PC-9 (cell line): ENCODE measurements around the gene TEAD3. TPM values are rescaled to one million over a fixed set of nuclear protein-coding genes. Genes with fewer than 3 reads are reported as not detected.
"Not testable (repeated sequence)": the region's sequence is repeated elsewhere in the genome, so short reads cannot be mapped to it uniquely, and the experiment has no call there.

Experiments used
- BruUV-seq: library from RNA; stranded (reverse); fragments of 400-500 nt; replicated peaks from 2 replicates; lab custom pipeline; 2021; lab: Mats Ljungman, UMichigan
- CTCF ChIA-PET: fragments of 300-600 bp; sonication (Branson Sonifier 250); formaldehyde crosslinking; loops from one replicate; lab custom pipeline; 2022; ENCODE audit warnings: antibody characterized with exemption; lab: Charles Lee
- POLR2A ChIA-PET: fragments of 300-600 bp; sonication (Branson Sonifier 250); formaldehyde crosslinking; loops from one replicate; lab custom pipeline; 2022; ENCODE audit warnings: antibody characterized with exemption; ENCODE audit not compliant: unreplicated experiment; lab: Charles Lee
- DNase-seq, 2 experiments: peaks; one replicate each; pipeline versions ENCODE4 v3.0.0 to v3.0.0-alpha.2; 2015 to 2022; ENCODE audit warnings: mixed read lengths in 1 of 2
- H2AFZ ChIP-seq: fragments of 200-600 bp; sonication (generic); 2 replicates; pipeline ENCODE4 v1.8.1; 2017; ENCODE audit warnings: antibody characterized with exemption
- H3F3A ChIP-seq: fragments of 200-600 bp; sonication (generic); 2 replicates; pipeline ENCODE4 v1.8.1; 2017; ENCODE audit warnings: antibody characterized with exemption, mild to moderate bottlenecking, low read depth; ENCODE audit not compliant: insufficient read depth
- H3K27ac ChIP-seq: fragments of 200-600 bp; sonication (generic); 2 replicates; pipeline ENCODE4 v1.6.1; 2016; ENCODE audit warnings: mixed run types
- H3K27me3 ChIP-seq: fragments of 200-600 bp; sonication (generic); 2 replicates; pipeline ENCODE4 v1.6.1; 2016; ENCODE audit warnings: low read depth, mixed run types; ENCODE audit not compliant: insufficient read depth
- H3K36me3 ChIP-seq: fragments of 200-600 bp; sonication (generic); 2 replicates; pipeline ENCODE4 v1.6.1; 2016; ENCODE audit warnings: low read depth, mixed run types
- H3K4me1 ChIP-seq: fragments of 200-600 bp; sonication (generic); replicated peaks from 2 replicates; pipeline ENCODE4 v1.6.1; 2016; ENCODE audit warnings: mixed run types; ENCODE audit not compliant: insufficient read depth
- H3K4me2 ChIP-seq: fragments of 200-600 bp; sonication (generic); 2 replicates; pipeline ENCODE4 v1.6.1; 2017; ENCODE audit warnings: mixed run types
- H3K4me3 ChIP-seq: fragments of 200-600 bp; sonication (generic); 2 replicates; pipeline ENCODE4 v1.6.1; 2016; ENCODE audit warnings: mixed run types
- H3K79me2 ChIP-seq: fragments of 200-600 bp; sonication (generic); 2 replicates; pipeline ENCODE4 v1.6.1; 2017; ENCODE audit warnings: low read depth, mixed run types
- H3K9me2 ChIP-seq: fragments of 200-600 bp; sonication (generic); 2 replicates; pipeline ENCODE4 v1.8.1; 2017; ENCODE audit warnings: mild to moderate bottlenecking; ENCODE audit not compliant: insufficient read depth
- H3K9me3 ChIP-seq: fragments of 200-600 bp; sonication (generic); 2 replicates; pipeline ENCODE4 v1.8.1; 2016; ENCODE audit warnings: low read depth; ENCODE audit not compliant: insufficient read depth
- H4K20me1 ChIP-seq: fragments of 200-600 bp; sonication (generic); 2 replicates; pipeline ENCODE4 v1.8.1; 2017; ENCODE audit not compliant: insufficient read depth
- EZH2 ChIP-seq: fragments of 200-600 bp; sonication (generic); IDR thresholded peaks from 2 replicates; pipeline ENCODE4 v1.8.0; 2017; ENCODE audit warnings: antibody characterized with exemption, low read depth
- intact Hi-C: fragments of 100-400 bp; cut with micrococcal nuclease; formaldehyde crosslinking; loops from one replicate; pipeline ENCODE4 v1.10.0; 2022; ENCODE audit not compliant: unreplicated experiment
- total RNA-seq: library from RNA; stranded (reverse); gene quantifications from 2 replicates; pipeline ENCODE4 v1.2.3, GENCODE V29; 2021
- TF ChIP-seq, protein P1 (sequence below): fragments of 200-600 bp; sonication (generic); conservative IDR thresholded peaks from 2 replicates; pipeline ENCODE4 v1.6.1; 2017; ENCODE audit warnings: mixed run types, antibody characterized with exemption, mild to moderate bottlenecking, moderate library complexity

The TEAD3 gene
- total RNA-seq, 1 experiment from 2014 or later, result 40.1 TPM

DNA sequence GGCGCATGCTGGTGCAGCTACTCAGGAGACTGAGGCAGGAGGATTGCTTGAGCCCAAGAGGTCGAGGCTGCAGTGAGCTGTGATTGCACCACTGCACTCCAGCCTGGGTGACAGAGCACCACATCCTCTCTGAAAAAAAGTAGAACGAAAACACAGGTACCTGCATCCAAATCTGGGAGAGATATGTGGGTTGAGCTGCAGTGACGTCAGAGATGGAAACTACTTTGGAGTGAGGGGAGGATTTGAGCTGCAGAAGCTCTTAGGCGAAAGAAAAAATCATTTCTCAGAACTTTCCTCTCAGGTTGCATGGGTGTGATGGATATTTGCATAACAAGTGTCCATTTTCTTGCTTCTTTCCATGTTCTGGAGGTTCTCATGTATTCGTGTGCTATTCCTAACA, 19.8 kb upstream of the TEAD3 start:
- POLR2A ChIA-PET, result no interaction called here
- no peak overlapping the region for H3K27ac ChIP-seq
- no peaks in the 10 kb centered on the region for H3K36me3 ChIP-seq
- H3K4me3 ChIP-seq, result no peak overlapping the region
- H3K9me3 ChIP-seq, result no peaks in the 10 kb centered on the region
- CTCF ChIA-PET, result interaction anchor here (0.6 kb wide), 2 partner anchors 36 to 123 kb away, joined by 5 to 7 read pairs; no protein-coding TSS in a partner anchor
- H3K4me2 ChIP-seq, result no peak overlapping the region
- intact Hi-C loops, result no loop called here
- no peak for DNase-seq
- H3K79me2 ChIP-seq, result no peaks in the 10 kb centered on the region
- no peaks in the 10 kb centered on the region for H3K27me3 ChIP-seq
- no TSS peak for BruUV-seq
- 0 out of 2 replicates have a peak, but pooled peaks cover 9% of the 10 kb centered on the region for H3K4me1 ChIP-seq
- H4K20me1 ChIP-seq, result no peaks in the 10 kb centered on the region
- no peak overlapping the region for H2AFZ ChIP-seq
- H3K9me2 ChIP-seq, result no peaks in the 10 kb centered on the region
- no peak for TF ChIP-seq EZH2
- TF ChIP-seq, protein P1, sequence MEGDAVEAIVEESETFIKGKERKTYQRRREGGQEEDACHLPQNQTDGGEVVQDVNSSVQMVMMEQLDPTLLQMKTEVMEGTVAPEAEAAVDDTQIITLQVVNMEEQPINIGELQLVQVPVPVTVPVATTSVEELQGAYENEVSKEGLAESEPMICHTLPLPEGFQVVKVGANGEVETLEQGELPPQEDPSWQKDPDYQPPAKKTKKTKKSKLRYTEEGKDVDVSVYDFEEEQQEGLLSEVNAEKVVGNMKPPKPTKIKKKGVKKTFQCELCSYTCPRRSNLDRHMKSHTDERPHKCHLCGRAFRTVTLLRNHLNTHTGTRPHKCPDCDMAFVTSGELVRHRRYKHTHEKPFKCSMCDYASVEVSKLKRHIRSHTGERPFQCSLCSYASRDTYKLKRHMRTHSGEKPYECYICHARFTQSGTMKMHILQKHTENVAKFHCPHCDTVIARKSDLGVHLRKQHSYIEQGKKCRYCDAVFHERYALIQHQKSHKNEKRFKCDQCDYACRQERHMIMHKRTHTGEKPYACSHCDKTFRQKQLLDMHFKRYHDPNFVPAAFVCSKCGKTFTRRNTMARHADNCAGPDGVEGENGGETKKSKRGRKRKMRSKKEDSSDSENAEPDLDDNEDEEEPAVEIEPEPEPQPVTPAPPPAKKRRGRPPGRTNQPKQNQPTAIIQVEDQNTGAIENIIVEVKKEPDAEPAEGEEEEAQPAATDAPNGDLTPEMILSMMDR, result no peak
- peaks cover 4% of the 10 kb centered on the region; the same call in 1 of the 2 replicates for H3F3A ChIP-seq

DNA sequence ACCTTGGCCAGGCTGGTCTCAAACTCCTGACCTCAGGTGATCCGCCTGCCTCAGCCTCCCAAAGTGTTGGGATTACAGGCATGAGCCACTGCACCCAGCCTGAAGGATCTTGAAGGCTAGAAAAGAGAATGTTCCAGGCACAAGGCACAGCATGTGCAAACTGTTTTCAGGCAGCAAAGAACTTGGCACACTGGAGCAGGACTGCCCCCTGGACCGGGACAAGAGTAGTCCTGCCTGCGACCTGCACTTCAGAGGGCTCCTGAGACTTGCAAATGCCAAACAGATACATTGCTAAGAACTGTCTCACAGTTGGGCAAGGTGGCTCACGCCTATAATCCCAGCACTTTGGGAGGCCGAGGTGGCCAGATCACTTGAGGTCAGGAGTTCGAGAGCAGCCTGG, 19.1 kb upstream of the TEAD3 start:
- H3K27ac ChIP-seq, H4K20me1 ChIP-seq, DNase-seq, H3K9me3 ChIP-seq, H3K4me2 ChIP-seq, BruUV-seq, H3K4me1 ChIP-seq, intact Hi-C loops, H2AFZ ChIP-seq, CTCF ChIA-PET, H3K4me3 ChIP-seq, H3K79me2 ChIP-seq, POLR2A ChIA-PET, H3F3A ChIP-seq, H3K9me2 ChIP-seq, H3K36me3 ChIP-seq, H3K27me3 ChIP-seq: not testable (repeated sequence)

DNA sequence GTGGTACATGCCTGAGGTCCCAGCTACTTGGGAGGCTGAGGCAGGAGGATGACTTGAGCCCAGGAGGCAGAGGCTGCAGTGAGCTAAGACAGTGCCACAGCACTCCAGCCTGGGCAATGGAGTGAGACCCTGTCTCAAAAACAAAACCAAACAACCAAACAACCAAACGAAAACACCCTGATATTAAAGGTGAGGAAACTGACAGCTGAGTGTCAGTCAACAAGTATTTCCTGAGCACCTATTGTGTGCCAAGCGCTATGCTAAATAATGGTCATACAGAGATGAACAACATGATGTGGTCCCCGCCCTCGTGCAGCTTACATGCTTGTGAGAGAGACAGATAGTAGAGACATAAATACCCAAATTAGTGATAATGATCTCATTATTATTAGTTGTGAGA, 17.7 kb upstream of the TEAD3 start:
- Histone ChIP-seq H3K27ac (no peak overlapping the region), H3K4me3 (no peak overlapping the region), H3K36me3 (no peaks in the 10 kb centered on the region), H3K4me1 (0 out of 2 replicates have a peak, but pooled peaks cover 5% of the 10 kb centered on the region), H2AFZ (no peak overlapping the region), H3F3A (no peaks in the 10 kb centered on the region; the same call in 1 of the 2 replicates), H4K20me1 (no peaks in the 10 kb centered on the region), H3K79me2 (no peaks in the 10 kb centered on the region), H3K9me2 (no peaks in the 10 kb centered on the region), H3K9me3 (no peaks in the 10 kb centered on the region), H3K4me2 (no peak overlapping the region), H3K27me3 (no peaks in the 10 kb centered on the region)
- TF ChIP-seq, protein P1, result no peak
- no peak for TF ChIP-seq EZH2
- POLR2A ChIA-PET, result interaction anchor here (0.6 kb wide), 1 partner anchor 42 kb away, joined by 4 read pairs; no protein-coding TSS in a partner anchor
- CTCF ChIA-PET, result no interaction called here
- BruUV-seq, result no TSS peak
- DNase-seq, result no peak
- intact Hi-C loops, result no loop called here

DNA sequence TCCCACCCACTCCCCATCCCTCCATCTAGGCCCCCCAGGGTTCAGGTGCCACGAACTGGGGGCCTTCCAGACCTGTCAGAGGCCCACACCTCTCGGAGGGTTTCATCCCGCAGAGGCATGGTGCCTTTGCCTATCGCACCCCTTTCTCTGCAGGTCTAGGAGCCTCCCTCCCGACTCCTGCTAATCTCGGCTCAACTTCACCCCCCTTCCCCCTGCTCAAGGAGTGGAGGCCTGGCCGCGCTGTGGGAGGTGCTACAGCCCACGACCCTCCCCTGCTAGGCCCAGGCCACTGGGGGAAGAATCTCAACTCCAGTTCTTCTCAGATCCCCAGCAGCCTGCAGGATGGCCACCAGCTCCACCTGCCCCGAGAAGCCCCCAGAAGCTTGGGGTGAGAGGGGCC, 15.9 kb upstream of the TEAD3 start, which contains the start of gene TULP1:
Gene TULP1, minus strand, starts transcription at position 157 of the 400 bp plus-strand sequence. Its CDS starts 38 bp downstream, at position 119.
- H3K27ac ChIP-seq, result no peak within 1 kb of the TSS
- H3K9me3 ChIP-seq, result no peaks in the 10 kb centered on the region
- no peak within 1 kb of the TSS for H3K4me2 ChIP-seq
- no peaks in the 10 kb centered on the region; the same call in 1 of the 2 replicates for H3F3A ChIP-seq
- no peak within 1 kb of the TSS for H2AFZ ChIP-seq
- no peak within 1 kb of the TSS for H3K4me3 ChIP-seq
- TF ChIP-seq, protein P1, result no peak
- TF ChIP-seq EZH2, result no peak
- no peaks in the 10 kb centered on the region for H4K20me1 ChIP-seq
- no TSS peak for BruUV-seq
- POLR2A ChIA-PET, result no interaction called here
- H3K36me3 ChIP-seq, result no peaks in the 10 kb centered on the region
- H3K4me1 ChIP-seq, result no peaks in the 10 kb centered on the region
- CTCF ChIA-PET, result no interaction called here
- H3K79me2 ChIP-seq, result no peaks in the 10 kb centered on the region
- no peak for DNase-seq
- H3K9me2 ChIP-seq, result no peaks in the 10 kb centered on the region
- no peaks in the 10 kb centered on the region for H3K27me3 ChIP-seq
- intact Hi-C loops, result no loop called here
